Endothelial cell of umbilical vein (primary cell): ENCODE measurements around the gene SSX2IP.

Source experiments
- FOS ChIP-seq: IDR thresholded peaks from 2 replicates; pipeline ENCODE4 v1.6.1; 2011; ENCODE audit warnings: mild to moderate bottlenecking, low read length, moderate library complexity, borderline replicate concordance; ENCODE audit not compliant: insufficient read depth
- POLR2A ChIP-seq: IDR thresholded peaks from 2 replicates; pipeline ENCODE4 v1.6.1; 2012; ENCODE audit warnings: low read depth, mild to moderate bottlenecking, control low read depth, low read length
- POLR2AphosphoS5 ChIP-seq: IDR thresholded peaks from 2 replicates; pipeline ENCODE4 v1.6.1; 2012; ENCODE audit warnings: low read depth, mild to moderate bottlenecking, control low read depth, low read length, moderate library complexity; ENCODE audit not compliant: insufficient read depth
- TF ChIP-seq, protein P1 (sequence below), 2 donors: IDR thresholded peaks; 1 replicate in 1 of 2; 2 replicates in 1 of 2; pipeline ENCODE4 v1.5.1; 2011; ENCODE audit warnings: low read length in 2 of 2, mild to moderate bottlenecking in 2 of 2, moderate library complexity in 2 of 2, control low read depth in 1 of 2, inconsistent platforms in 1 of 2, low read depth in 1 of 2; ENCODE audit not compliant: insufficient read depth in 1 of 2; ENCODE audit errors: extremely low read depth in 1 of 2
- TF ChIP-seq, protein P2 (sequence below): IDR thresholded peaks from 2 replicates; pipeline ENCODE4 v1.6.1; 2011; ENCODE audit not compliant: insufficient read depth, insufficient read length

DNA sequence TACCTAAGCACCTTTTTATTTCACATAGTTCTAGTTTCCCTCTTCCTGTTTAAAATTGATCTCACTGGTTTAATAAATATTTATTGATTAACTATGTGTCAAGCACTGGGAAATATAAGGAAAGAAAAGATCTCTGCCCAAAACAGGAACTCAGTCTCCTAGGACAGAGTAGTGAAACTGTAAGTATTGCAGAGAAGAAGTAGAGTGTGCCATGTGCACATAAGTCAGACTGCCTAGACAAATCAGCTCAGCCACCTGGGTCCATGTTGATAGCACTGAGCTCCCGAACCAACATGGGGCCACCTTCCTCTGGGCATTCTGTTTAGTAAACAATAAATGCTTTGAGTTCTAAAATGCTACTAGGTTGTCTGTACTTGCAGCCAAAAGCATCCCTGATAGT lies 9.8 kb upstream of the SSX2IP start:
- no peak for TF ChIP-seq POLR2A
- TF ChIP-seq, protein P1, sequence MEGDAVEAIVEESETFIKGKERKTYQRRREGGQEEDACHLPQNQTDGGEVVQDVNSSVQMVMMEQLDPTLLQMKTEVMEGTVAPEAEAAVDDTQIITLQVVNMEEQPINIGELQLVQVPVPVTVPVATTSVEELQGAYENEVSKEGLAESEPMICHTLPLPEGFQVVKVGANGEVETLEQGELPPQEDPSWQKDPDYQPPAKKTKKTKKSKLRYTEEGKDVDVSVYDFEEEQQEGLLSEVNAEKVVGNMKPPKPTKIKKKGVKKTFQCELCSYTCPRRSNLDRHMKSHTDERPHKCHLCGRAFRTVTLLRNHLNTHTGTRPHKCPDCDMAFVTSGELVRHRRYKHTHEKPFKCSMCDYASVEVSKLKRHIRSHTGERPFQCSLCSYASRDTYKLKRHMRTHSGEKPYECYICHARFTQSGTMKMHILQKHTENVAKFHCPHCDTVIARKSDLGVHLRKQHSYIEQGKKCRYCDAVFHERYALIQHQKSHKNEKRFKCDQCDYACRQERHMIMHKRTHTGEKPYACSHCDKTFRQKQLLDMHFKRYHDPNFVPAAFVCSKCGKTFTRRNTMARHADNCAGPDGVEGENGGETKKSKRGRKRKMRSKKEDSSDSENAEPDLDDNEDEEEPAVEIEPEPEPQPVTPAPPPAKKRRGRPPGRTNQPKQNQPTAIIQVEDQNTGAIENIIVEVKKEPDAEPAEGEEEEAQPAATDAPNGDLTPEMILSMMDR (IDR thresholded peaks at IDR 0.05; ENCODE audit: extremely low read depth in 1 of 2, insufficient read depth in 1 of 2, low read depth in 1 of 2, low read length in 2 of 2): no peak
- no peak for TF ChIP-seq POLR2AphosphoS5
- TF ChIP-seq FOS: no peak
- TF ChIP-seq, protein P2, sequence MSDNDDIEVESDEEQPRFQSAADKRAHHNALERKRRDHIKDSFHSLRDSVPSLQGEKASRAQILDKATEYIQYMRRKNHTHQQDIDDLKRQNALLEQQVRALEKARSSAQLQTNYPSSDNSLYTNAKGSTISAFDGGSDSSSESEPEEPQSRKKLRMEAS: no peak
